ENCODE data around the gene MED27.

Gene MED27

DNA sequence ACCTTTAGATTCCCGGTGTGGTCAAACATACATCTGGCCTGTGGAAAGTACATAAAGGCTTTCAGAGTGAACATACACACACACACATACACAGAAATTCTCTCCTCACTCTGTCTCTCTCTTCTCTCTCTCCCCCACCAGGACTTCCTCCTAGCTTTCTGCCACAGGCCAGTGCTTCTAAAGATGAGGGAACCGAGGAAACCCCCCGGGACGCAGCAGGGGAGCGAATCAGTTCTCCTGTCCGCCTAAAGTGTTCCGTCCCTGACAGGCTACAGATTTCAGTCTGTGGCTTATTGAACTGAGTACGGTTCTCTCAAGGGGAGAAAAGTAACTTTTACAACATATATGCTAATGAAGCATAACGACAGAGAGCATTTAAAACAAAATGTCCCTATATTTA lies 75.8 kb downstream of the MED27 start:
- H3K4me3 ChIP-seq (ENCODE audit: low read depth, low read length): no peak overlapping the region
- in situ Hi-C loops (cut with HindIII; ENCODE audit: low sequenced_read_pairs): no loop called here
- DNase-seq (ENCODE audit: low read depth, low spot score): no peak
- TF ChIP-seq, protein P1, sequence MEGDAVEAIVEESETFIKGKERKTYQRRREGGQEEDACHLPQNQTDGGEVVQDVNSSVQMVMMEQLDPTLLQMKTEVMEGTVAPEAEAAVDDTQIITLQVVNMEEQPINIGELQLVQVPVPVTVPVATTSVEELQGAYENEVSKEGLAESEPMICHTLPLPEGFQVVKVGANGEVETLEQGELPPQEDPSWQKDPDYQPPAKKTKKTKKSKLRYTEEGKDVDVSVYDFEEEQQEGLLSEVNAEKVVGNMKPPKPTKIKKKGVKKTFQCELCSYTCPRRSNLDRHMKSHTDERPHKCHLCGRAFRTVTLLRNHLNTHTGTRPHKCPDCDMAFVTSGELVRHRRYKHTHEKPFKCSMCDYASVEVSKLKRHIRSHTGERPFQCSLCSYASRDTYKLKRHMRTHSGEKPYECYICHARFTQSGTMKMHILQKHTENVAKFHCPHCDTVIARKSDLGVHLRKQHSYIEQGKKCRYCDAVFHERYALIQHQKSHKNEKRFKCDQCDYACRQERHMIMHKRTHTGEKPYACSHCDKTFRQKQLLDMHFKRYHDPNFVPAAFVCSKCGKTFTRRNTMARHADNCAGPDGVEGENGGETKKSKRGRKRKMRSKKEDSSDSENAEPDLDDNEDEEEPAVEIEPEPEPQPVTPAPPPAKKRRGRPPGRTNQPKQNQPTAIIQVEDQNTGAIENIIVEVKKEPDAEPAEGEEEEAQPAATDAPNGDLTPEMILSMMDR (IDR thresholded peaks at IDR 0.05; ENCODE audit: low read depth, low read length): no peak

GRCh38 chr9:132003319-132003704 lies 76.4 kb downstream of the MED27 start:
- no peak for DNase-seq (ENCODE audit: low read depth, low spot score)
- TF ChIP-seq, protein P1 (IDR thresholded peaks at IDR 0.05; ENCODE audit: low read depth, low read length): no peak
- in situ Hi-C loops (cut with HindIII; ENCODE audit: low sequenced_read_pairs): no loop called here
- H3K4me3 ChIP-seq (ENCODE audit: low read depth, low read length): no peak overlapping the region

GRCh38 chr9:132002643-132003318 lies 76.9 kb downstream of the MED27 start:
- TF ChIP-seq, protein P1 (IDR thresholded peaks at IDR 0.05; ENCODE audit: low read depth, low read length): no peak
- DNase-seq (ENCODE audit: low read depth, low spot score): peak; percentile 25
- in situ Hi-C loops (cut with HindIII; ENCODE audit: low sequenced_read_pairs): no loop called here
- H3K4me3 ChIP-seq (ENCODE audit: low read depth, low read length): no peak overlapping the region

GRCh38 chr9:132001567-132001966 lies 78.1 kb downstream of the MED27 start:
- TF ChIP-seq, protein P1 (IDR thresholded peaks at IDR 0.05; ENCODE audit: low read depth, low read length): no peak
- no peak for DNase-seq (ENCODE audit: low read depth, low spot score)
- in situ Hi-C loops (cut with HindIII; ENCODE audit: low sequenced_read_pairs): no loop called here

GRCh38 chr9:132000659-132001058 lies 79.0 kb downstream of the MED27 start:
- TF ChIP-seq, protein P1 (IDR thresholded peaks at IDR 0.05; ENCODE audit: low read depth, low read length): no peak
- H3K4me3 ChIP-seq (ENCODE audit: low read depth, low read length): no peak overlapping the region
- DNase-seq (ENCODE audit: low read depth, low spot score): no peak
- in situ Hi-C loops (cut with HindIII; ENCODE audit: low sequenced_read_pairs): no loop called here

More at GRCh38 chr9:132001567-132001966, 78.1 kb downstream of the MED27 start:
- H3K4me3 ChIP-seq (ENCODE audit: low read depth, low read length): no peak overlapping the region

DNA sequence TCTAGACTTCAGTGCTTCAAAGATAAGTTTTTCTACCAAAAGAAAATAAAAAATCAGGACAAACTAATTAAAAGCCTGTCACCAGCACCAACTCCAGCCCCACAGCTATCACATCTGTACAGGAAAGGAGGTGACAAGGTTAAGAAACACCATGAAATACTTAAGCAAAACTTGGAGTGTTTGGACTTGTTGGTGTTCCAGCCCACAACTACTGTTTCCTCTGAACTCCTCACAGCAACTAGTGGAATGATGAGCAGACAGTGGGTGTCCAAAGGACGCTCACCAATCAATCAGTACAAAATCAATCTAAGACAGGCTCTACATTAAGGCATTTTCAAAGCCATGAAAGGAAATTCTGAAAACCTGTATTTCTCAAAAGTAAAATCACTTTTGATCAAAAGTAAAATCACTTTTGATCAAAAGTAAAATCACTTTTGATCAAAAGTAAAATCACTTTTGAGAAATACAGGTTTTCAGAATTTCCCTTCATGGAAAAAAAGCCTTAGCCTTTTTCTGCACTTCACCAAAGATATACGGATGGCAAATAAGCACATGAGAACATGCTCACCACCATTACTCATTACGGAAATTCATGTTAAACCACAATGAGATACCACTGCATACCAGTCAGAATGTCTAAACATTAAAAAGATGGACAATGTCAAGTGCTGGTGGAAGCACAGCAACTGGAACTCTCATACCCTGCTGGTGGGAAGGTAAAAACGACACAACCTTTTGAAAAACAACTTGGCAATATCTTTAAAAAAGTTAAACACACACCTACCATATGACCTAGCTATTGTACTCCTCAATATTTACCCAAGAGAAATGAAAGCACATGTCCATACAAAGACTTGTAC lies 79.7 kb downstream of the MED27 start:
- in situ Hi-C loops (cut with HindIII; ENCODE audit: low sequenced_read_pairs): no loop called here
- TF ChIP-seq, protein P1 (IDR thresholded peaks at IDR 0.05; ENCODE audit: low read depth, low read length): peak; percentile 30
- peak; percentile 87 for DNase-seq (ENCODE audit: low read depth, low spot score)
- no peak overlapping the region for H3K4me3 ChIP-seq (ENCODE audit: low read depth, low read length)
